Erythroblast (primary cell): ENCODE measurements around the gene PLCXD3.
A peak's percentile ranks its signal among the peaks of the same experiment; 100 is the strongest.

Experiments used
- DNase-seq, 2 experiments: peaks; one replicate each; lab custom pipeline; 2025; lab: John Stamatoyannopoulos, UW
- GATA1 ChIP-seq: IDR thresholded peaks from 2 replicates; pipeline ENCODE4 v1.6.1; 2011; ENCODE audit warnings: low read depth, mild to moderate bottlenecking, control low read depth, low read length, moderate library complexity
- POLR2A ChIP-seq: IDR thresholded peaks from 2 replicates; pipeline ENCODE4 v1.6.1; 2011; ENCODE audit warnings: mild to moderate bottlenecking, low read length

The PLCXD3 gene, protein sequence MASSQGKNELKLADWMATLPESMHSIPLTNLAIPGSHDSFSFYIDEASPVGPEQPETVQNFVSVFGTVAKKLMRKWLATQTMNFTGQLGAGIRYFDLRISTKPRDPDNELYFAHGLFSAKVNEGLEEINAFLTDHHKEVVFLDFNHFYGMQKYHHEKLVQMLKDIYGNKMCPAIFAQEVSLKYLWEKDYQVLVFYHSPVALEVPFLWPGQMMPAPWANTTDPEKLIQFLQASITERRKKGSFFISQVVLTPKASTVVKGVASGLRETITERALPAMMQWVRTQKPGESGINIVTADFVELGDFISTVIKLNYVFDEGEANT

GRCh38 chr5:41510176-41510831 is at the start of gene PLCXD3:
PLCXD3 (minus strand) TSS chr5:41510601; CDS start chr5:41510526, 75 bp downstream.
- TF ChIP-seq GATA1 (no peak), POLR2A (no peak)
- no peak for DNase-seq

- no peak for DNase-seq
- no peak for TF ChIP-seq GATA1
- no peak for TF ChIP-seq POLR2A
These were observed 48.8 kb upstream of the PLCXD3 start for GRCh38 chr5:41559184-41559583.

GRCh38 chr5:41558295-41558694 is 47.9 kb upstream of the PLCXD3 start:
- TF ChIP-seq GATA1 (no peak), POLR2A (no peak)
- no peak for DNase-seq

DNA sequence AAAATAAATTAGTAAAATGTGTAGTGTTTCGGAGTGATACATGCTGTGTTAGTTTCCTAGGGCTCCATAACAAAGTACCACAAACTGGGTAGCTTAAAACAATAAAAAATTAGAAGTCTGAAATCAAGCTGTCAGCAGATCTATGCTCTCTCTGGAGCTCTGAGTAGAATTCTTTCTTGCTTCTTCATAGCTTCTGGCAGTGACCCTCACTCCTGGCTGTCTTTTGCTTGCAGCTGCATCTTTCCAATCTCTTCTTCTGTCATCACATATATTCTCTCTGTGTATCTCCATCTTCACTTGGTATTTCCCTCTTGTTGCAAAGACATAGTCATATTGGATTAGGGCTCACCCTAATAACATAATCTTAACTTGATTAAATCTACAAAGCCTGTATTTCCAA is 37.6 kb upstream of the PLCXD3 start:
- no peak for DNase-seq

DNA sequence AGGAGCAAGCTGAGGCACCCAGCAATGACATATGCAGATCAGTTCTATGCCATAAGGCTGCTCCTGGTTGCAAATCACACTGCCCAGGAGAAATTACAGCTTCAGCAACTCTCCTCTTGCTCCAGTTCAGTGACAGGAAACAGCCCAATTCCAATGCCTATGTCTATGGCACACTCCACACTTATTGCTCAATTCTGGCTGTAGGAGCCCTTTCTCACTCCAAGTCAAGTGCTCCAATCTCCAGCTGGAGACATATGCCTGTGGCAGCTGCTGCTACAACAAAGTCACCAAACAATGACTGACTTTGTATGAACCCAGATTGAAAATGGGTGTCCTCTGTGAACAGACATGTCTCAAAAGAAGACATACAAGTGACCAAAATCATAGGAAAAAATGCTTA is 31.8 kb upstream of the PLCXD3 start:
- no peak for DNase-seq
- no peak for TF ChIP-seq GATA1
- no peak for TF ChIP-seq POLR2A

More for the DNA sequence above, 37.6 kb upstream of the PLCXD3 start:
- TF ChIP-seq POLR2A, result no peak
- TF ChIP-seq GATA1, result no peak

- no peak for DNase-seq
- TF ChIP-seq POLR2A (no peak), GATA1 (no peak)
These were observed 29.1 kb upstream of the PLCXD3 start for GRCh38 chr5:41539454-41539853.

GRCh38 chr5:41537581-41537980 is 27.2 kb upstream of the PLCXD3 start:
- TF ChIP-seq GATA1, result no peak
- TF ChIP-seq POLR2A, result no peak
- DNase-seq, result no peak

- TF ChIP-seq POLR2A, result no peak
- TF ChIP-seq GATA1, result no peak
- DNase-seq, result no peak
These were observed 22.1 kb upstream of the PLCXD3 start for GRCh38 chr5:41532485-41532884.

- no peak for DNase-seq
- TF ChIP-seq GATA1 (no peak), POLR2A (no peak)
These were observed 16.9 kb upstream of the PLCXD3 start for GRCh38 chr5:41527201-41527779.

- no peak for DNase-seq
- TF ChIP-seq GATA1, result no peak
- no peak for TF ChIP-seq POLR2A
These were observed 16.3 kb upstream of the PLCXD3 start for GRCh38 chr5:41526699-41527098.

DNA sequence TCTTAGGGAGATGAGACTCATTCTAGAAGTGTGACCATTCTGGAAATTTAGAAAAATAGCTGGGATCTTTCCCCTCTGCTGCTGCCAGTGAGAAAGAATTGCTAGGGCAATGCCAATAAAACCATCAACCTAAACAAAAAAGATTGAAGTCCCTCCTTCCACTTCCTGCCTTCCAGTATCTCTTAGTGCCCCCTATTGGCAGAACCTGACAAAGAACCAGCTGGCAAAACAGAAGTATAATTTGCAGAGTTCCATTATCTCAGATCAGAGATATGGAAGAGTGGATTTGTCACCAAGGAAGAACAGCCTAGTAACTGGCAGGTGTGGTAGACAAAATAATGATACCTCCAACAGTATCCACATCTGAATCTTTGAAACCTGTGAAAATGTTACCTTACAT is 13.8 kb upstream of the PLCXD3 start:
- no peak for TF ChIP-seq POLR2A
- no peak for TF ChIP-seq GATA1
- peak; percentile 1 to 5 for DNase-seq

- no peak for DNase-seq
- TF ChIP-seq GATA1 (no peak), POLR2A (no peak)
These were observed 11.9 kb upstream of the PLCXD3 start for GRCh38 chr5:41522193-41522786.

GRCh38 chr5:41519801-41520200 is 9.4 kb upstream of the PLCXD3 start:
- DNase-seq, result no peak
- TF ChIP-seq GATA1 (no peak), POLR2A (no peak)

GRCh38 chr5:41517909-41518308 is 7.5 kb upstream of the PLCXD3 start:
- TF ChIP-seq POLR2A (no peak), GATA1 (no peak)
- no peak for DNase-seq

DNA sequence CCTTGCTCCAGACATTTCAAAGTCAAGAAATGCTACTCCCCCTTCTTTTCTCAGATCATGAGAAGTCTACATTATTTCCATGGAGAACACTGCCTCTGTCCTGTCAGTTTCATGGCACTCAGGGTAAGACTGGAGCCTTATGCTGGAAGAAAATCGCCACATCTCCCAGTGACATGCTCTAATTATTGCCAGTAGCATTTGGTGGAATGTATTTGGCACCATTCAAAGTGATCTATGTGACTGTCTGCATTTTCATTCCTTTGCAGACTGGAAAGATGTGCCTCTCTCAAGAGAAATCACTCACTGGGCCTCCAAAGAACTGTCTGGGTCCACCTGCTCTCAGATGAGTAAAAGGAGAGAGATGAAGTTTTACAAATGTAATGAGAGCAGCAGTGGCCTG is 840 bp upstream of the PLCXD3 start:
- no peak for DNase-seq
- no peak for TF ChIP-seq GATA1
- TF ChIP-seq POLR2A, result no peak
